GM23338 (cell line): ENCODE measurements around the gene ATP6V1A. TPM values are rescaled to one million over a fixed set of nuclear protein-coding genes. Genes with fewer than 3 reads are reported as not detected.

Experiments used
- ATAC-seq: fragments of 200-7000 bp; cut with Tn5 transposase; 3 replicates; pipeline ENCODE4 v1.9.1; 2020
- DNase-seq: peaks from one replicate; pipeline ENCODE4 v3.0.0-alpha.2; 2015; ENCODE audit warnings: low spot score
- H2AFZ ChIP-seq: fragments of 200-600 bp; sonication (generic); 2 replicates; pipeline ENCODE4 v1.8.0; 2016; ENCODE audit warnings: antibody characterized with exemption, mild to moderate bottlenecking, moderate library complexity
- H3F3A ChIP-seq: fragments of 200-600 bp; sonication (generic); replicated peaks from 2 replicates; pipeline ENCODE4 v1.8.0; 2017; ENCODE audit warnings: antibody characterized with exemption, mixed run types, low read depth
- H3K27ac ChIP-seq: fragments of 200-600 bp; sonication (generic); 2 replicates; pipeline ENCODE4 v1.6.1; 2016; ENCODE audit warnings: low read depth
- H3K27me3 ChIP-seq: fragments of 200-600 bp; sonication (generic); 2 replicates; pipeline ENCODE4 v1.8.0; 2016; ENCODE audit warnings: mild to moderate bottlenecking, mixed run types, moderate library complexity; ENCODE audit not compliant: insufficient read depth
- H3K36me3 ChIP-seq: fragments of 200-600 bp; sonication (generic); 2 replicates; pipeline ENCODE4 v1.8.0; 2016; ENCODE audit warnings: mild to moderate bottlenecking; ENCODE audit not compliant: insufficient read depth
- H3K4me1 ChIP-seq: fragments of 200-600 bp; sonication (generic); 2 replicates; pipeline ENCODE4 v1.8.0; 2016; ENCODE audit warnings: mild to moderate bottlenecking, moderate library complexity; ENCODE audit not compliant: insufficient read depth
- H3K4me2 ChIP-seq: fragments of 200-600 bp; sonication (generic); 2 replicates; pipeline ENCODE4 v1.7.1; 2017; ENCODE audit warnings: mixed run types
- H3K4me3 ChIP-seq: fragments of 200-600 bp; sonication (generic); 2 replicates; pipeline ENCODE4 v1.6.1; 2016; ENCODE audit warnings: mixed run types
- H3K79me2 ChIP-seq: fragments of 200-600 bp; sonication (generic); replicated peaks from 2 replicates; pipeline ENCODE4 v1.8.0; 2017; ENCODE audit warnings: mild to moderate bottlenecking; ENCODE audit not compliant: insufficient read depth
- H3K9me2 ChIP-seq: fragments of 200-600 bp; sonication (generic); 2 replicates; pipeline ENCODE4 v1.8.0; 2017; ENCODE audit not compliant: insufficient read depth
- H4K20me1 ChIP-seq: fragments of 200-600 bp; sonication (generic); replicated peaks from 2 replicates; pipeline ENCODE4 v1.8.0; 2017; ENCODE audit warnings: mild to moderate bottlenecking; ENCODE audit not compliant: insufficient read depth
- H3K27ac Mint-ChIP-seq: 2 replicates; pipeline ENCODE4 v1.8.0; 2020; ENCODE audit warnings: inconsistent platforms, mild to moderate bottlenecking, moderate library complexity, mixed read lengths
- H3K27me3 Mint-ChIP-seq: 3 replicates; pipeline ENCODE4 v1.8.0; 2022; ENCODE audit warnings: low read depth, mild to moderate bottlenecking, moderate library complexity, mixed read lengths, inconsistent platforms; ENCODE audit not compliant: insufficient read depth, poor library complexity
- H3K36me3 Mint-ChIP-seq: 3 replicates; pipeline ENCODE4 v1.8.0; 2021; ENCODE audit warnings: low read depth, mild to moderate bottlenecking, inconsistent platforms, moderate library complexity, mixed read lengths
- H3K4me1 Mint-ChIP-seq: 3 replicates; pipeline ENCODE4 v1.8.0; 2020; ENCODE audit warnings: mild to moderate bottlenecking, inconsistent platforms, mixed read lengths
- H3K4me3 Mint-ChIP-seq: 3 replicates; pipeline ENCODE4 v1.8.0; 2021; ENCODE audit warnings: moderate library complexity, mild to moderate bottlenecking, inconsistent platforms, mixed read lengths
- H3K9me3 Mint-ChIP-seq: 3 replicates; pipeline ENCODE4 v1.8.0; 2020; ENCODE audit warnings: moderate library complexity, mild to moderate bottlenecking, inconsistent platforms, mixed read lengths
- EZH2phosphoT487 ChIP-seq: fragments of 200-600 bp; sonication (generic); IDR thresholded peaks from one replicate; pipeline ENCODE4 v1.8.1; 2018; ENCODE audit warnings: antibody characterized with exemption; ENCODE audit not compliant: unreplicated experiment
- ZNF462 ChIP-seq: fragments of 250-450 bp; sonication (Bioruptor Pico); IDR thresholded peaks from 2 replicates; pipeline ENCODE4 v1.5.0; 2020; ENCODE audit warnings: mild to moderate bottlenecking, moderate library complexity
- polyA plus RNA-seq: library from polyadenylated mRNA; unstranded; fragments of >200 nt; fragmentation: Nextera tagmentation; extraction: Ambion mirVana; gene quantifications from 2 replicates; pipeline ENCODE4 v1.2.1, GENCODE V29; 2016
- total RNA-seq: library from RNA; depleted of rRNA; stranded (reverse); fragments of >200 nt; shearing (Covaris generic); gene quantifications from 2 replicates; pipeline ENCODE4 v1.2.3, GENCODE V29; 2014

Gene ATP6V1A
- total and polyA plus RNA-seq, 2 experiments from 2014 or later: 38.0 to 87.3 TPM

- peak; percentile 60 for ATAC-seq
- H3K27me3 Mint-ChIP-seq: peaks cover 2% of the 10 kb centered on the region
These were observed 66.0 kb downstream of the ATP6V1A start for GRCh38 chr3:113812854-113813253.

More at GRCh38 chr3:113812854-113813253, 66.0 kb downstream of the ATP6V1A start:
- Mint-ChIP-seq H3K27ac (peak overlapping the region; percentile 22; the same call in 1 of the 2 replicates), H3K9me3 (no peaks in the 10 kb centered on the region), H3K4me3 (no peak overlapping the region; the same call in 2 of the 3 replicates), H3K36me3 (peaks cover 8% of the 10 kb centered on the region; the same call in 2 of the 3 replicates), H3K4me1 (peaks cover 14% of the 10 kb centered on the region)
- H3K36me3 ChIP-seq: peaks cover 5% of the 10 kb centered on the region; the same call in 1 of the 2 replicates
- no peaks in the 10 kb centered on the region for H3F3A ChIP-seq
- H3K79me2 ChIP-seq: no peaks in the 10 kb centered on the region
- H3K4me3 ChIP-seq: no peak overlapping the region
- H2AFZ ChIP-seq: no peak overlapping the region
- peak; percentile 55 for DNase-seq
- no peak overlapping the region for H3K27ac ChIP-seq
- no peaks in the 10 kb centered on the region for H3K27me3 ChIP-seq
- H3K9me2 ChIP-seq: peaks cover 4% of the 10 kb centered on the region; the same call in 1 of the 2 replicates
- no peaks in the 10 kb centered on the region for H4K20me1 ChIP-seq
- H3K4me2 ChIP-seq: no peak overlapping the region
- H3K4me1 ChIP-seq: peaks cover 5% of the 10 kb centered on the region; the same call in 1 of the 2 replicates
- TF ChIP-seq EZH2phosphoT487: no peak
- peak; percentile 68 for TF ChIP-seq ZNF462 (CRISPR knock-in tag)
